A549 treated with DMSO at 1 μM for 4 hours (cell line): ENCODE results near the gene KCNJ8. TPM values are rescaled to one million over a fixed set of nuclear protein-coding genes. Genes with fewer than 3 reads are reported as not detected.

Experiments
- total RNA-seq: library from RNA; stranded (reverse); fragments of 200-300 nt; extraction: Qiagen RNA extraction; gene quantifications from 5 replicates; pipeline ENCODE4 v1.2.3, GENCODE V29; 2022; ENCODE audit warnings: low read depth

The KCNJ8 gene
- 0.25 to 0.59 TPM (median 0.47 TPM) in 5 replicates for total RNA-seq

GRCh38 chr12:21774358-21775132 lies at the start of gene KCNJ8:
KCNJ8 (minus strand) TSS chr12:21774706; CDS start chr12:21773616, 1,090 bp downstream.

Other genes starting within 250 kb of the KCNJ8 start
- gene SPX, start 248.4 kb downstream of the KCNJ8 start, total RNA-seq = 1.5 to 3.4 TPM (median 2.3 TPM) in 5 replicates
- not detected in 5 replicates for gene GYS2, start 169.9 kb downstream of the KCNJ8 start, total RNA-seq
- 1,458 to 1,601 TPM (median 1,570 TPM) in 5 replicates for gene LDHB, start 116.9 kb downstream of the KCNJ8 start, total RNA-seq
- gene ABCC9, start 166.7 kb upstream of the KCNJ8 start, total RNA-seq = 0.01 TPM in 2 of 5 replicates, not detected in the others